Measurements from ENCODE around the gene ADCY2. TPM values are rescaled to one million over a fixed set of nuclear protein-coding genes. Genes with fewer than 3 reads are reported as not detected.

ADCY2 gene
- total RNA-seq, 4 donors from 2014 or later: 5.7 to 18.5 (median 7.8) TPM

- no peak for TF ChIP-seq CTCF (IDR thresholded peaks at IDR 0.05; ENCODE audit: low read depth)
These were observed 10.3 kb upstream of the ADCY2 start for GRCh38 chr5:7385681-7386080.

GRCh38 chr5:7388553-7388952 is 7.4 kb upstream of the ADCY2 start:
- TF ChIP-seq CTCF (IDR thresholded peaks at IDR 0.05; ENCODE audit: low read depth): no peak

GRCh38 chr5:7391215-7391614 is 4.7 kb upstream of the ADCY2 start:
- TF ChIP-seq CTCF (IDR thresholded peaks at IDR 0.05; ENCODE audit: low read depth): no peak

GRCh38 chr5:7391814-7392692 is 3.9 kb upstream of the ADCY2 start:
- TF ChIP-seq CTCF (IDR thresholded peaks at IDR 0.05; ENCODE audit: low read depth): no peak

GRCh38 chr5:7392693-7393024 is 3.3 kb upstream of the ADCY2 start:
- no peak for TF ChIP-seq CTCF (IDR thresholded peaks at IDR 0.05; ENCODE audit: low read depth)

GRCh38 chr5:7393921-7394799 is 1.8 kb upstream of the ADCY2 start:
- TF ChIP-seq CTCF (IDR thresholded peaks at IDR 0.05; ENCODE audit: low read depth): no peak

GRCh38 chr5:7394889-7395431 is 978 bp upstream of the ADCY2 start:
- TF ChIP-seq CTCF (IDR thresholded peaks at IDR 0.05; ENCODE audit: low read depth): no peak
